HFFc6 (cell line): ENCODE data around the gene CERS6. TPM values are rescaled to one million over a fixed set of nuclear protein-coding genes. Genes with fewer than 3 reads are reported as not detected.

Experiments
- DNase-seq: peaks from one replicate; pipeline ENCODE4 v3.0.0-alpha.2; 2018
- H3K27ac Mint-ChIP-seq: 2 replicates; pipeline ENCODE4 v1.8.0; 2020; ENCODE audit warnings: mild to moderate bottlenecking, mixed read lengths
- H3K27me3 Mint-ChIP-seq: 2 replicates; pipeline ENCODE4 v1.8.0; 2021; ENCODE audit warnings: mild to moderate bottlenecking, moderate library complexity, mixed read lengths; ENCODE audit not compliant: insufficient read depth
- H3K36me3 Mint-ChIP-seq: 2 replicates; pipeline ENCODE4 v1.8.0; 2021; ENCODE audit warnings: low read depth, mixed read lengths
- H3K4me1 Mint-ChIP-seq: 2 replicates; pipeline ENCODE4 v1.8.0; 2020; ENCODE audit warnings: low read depth, mixed read lengths
- H3K4me3 Mint-ChIP-seq: 2 replicates; pipeline ENCODE4 v1.8.0; 2020; ENCODE audit warnings: mild to moderate bottlenecking, moderate library complexity, mixed read lengths
- H3K9me3 Mint-ChIP-seq: 2 replicates; pipeline ENCODE4 v1.8.0; 2020; ENCODE audit warnings: mild to moderate bottlenecking, mixed read lengths
- total RNA-seq, 6 experiments: library from RNA; stranded (reverse); fragmentation: NEBNext Ultra II Directional; extraction: Animal tissue kit (Norgen Biotek cat#: 25700); gene quantifications; 2 replicates in 1 of 6; 3 replicates in 5 of 6; pipeline ENCODE4 v1.2.3, GENCODE V29; 2021
- TF ChIP-seq, protein P1 (sequence below): fragments of 200-600 bp; sonication (generic); IDR thresholded peaks from 2 replicates; pipeline ENCODE4 v1.5.0; 2021; ENCODE audit warnings: antibody characterized with exemption, mild to moderate bottlenecking

CERS6 gene
- total RNA-seq, 6 experiments from 2014 or later = 6.2 to 9.9 (median 7.5) TPM

GRCh38 chr2:168555283-168555682 lies 99.2 kb downstream of the CERS6 start:
- H3K36me3 Mint-ChIP-seq = no peaks in the 10 kb centered on the region
- no peaks in the 10 kb centered on the region for H3K9me3 Mint-ChIP-seq
- DNase-seq = no peak
- TF ChIP-seq, protein P1, sequence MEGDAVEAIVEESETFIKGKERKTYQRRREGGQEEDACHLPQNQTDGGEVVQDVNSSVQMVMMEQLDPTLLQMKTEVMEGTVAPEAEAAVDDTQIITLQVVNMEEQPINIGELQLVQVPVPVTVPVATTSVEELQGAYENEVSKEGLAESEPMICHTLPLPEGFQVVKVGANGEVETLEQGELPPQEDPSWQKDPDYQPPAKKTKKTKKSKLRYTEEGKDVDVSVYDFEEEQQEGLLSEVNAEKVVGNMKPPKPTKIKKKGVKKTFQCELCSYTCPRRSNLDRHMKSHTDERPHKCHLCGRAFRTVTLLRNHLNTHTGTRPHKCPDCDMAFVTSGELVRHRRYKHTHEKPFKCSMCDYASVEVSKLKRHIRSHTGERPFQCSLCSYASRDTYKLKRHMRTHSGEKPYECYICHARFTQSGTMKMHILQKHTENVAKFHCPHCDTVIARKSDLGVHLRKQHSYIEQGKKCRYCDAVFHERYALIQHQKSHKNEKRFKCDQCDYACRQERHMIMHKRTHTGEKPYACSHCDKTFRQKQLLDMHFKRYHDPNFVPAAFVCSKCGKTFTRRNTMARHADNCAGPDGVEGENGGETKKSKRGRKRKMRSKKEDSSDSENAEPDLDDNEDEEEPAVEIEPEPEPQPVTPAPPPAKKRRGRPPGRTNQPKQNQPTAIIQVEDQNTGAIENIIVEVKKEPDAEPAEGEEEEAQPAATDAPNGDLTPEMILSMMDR = no peak
- no peak overlapping the region for H3K27ac Mint-ChIP-seq
- H3K4me1 Mint-ChIP-seq = no peaks in the 10 kb centered on the region
- H3K27me3 Mint-ChIP-seq = no peaks in the 10 kb centered on the region
- no peak overlapping the region for H3K4me3 Mint-ChIP-seq

- Mint-ChIP-seq H3K27me3 (no peaks in the 10 kb centered on the region), H3K4me3 (no peak overlapping the region), H3K9me3 (no peaks in the 10 kb centered on the region), H3K4me1 (no peaks in the 10 kb centered on the region), H3K27ac (no peak overlapping the region), H3K36me3 (no peaks in the 10 kb centered on the region)
- no peak for DNase-seq
- TF ChIP-seq, protein P1 = no peak
Measured at GRCh38 chr2:168559187-168559586, 103.1 kb downstream of the CERS6 start.

- Mint-ChIP-seq H3K27ac (no peak overlapping the region), H3K36me3 (no peaks in the 10 kb centered on the region), H3K4me1 (peaks cover 9% of the 10 kb centered on the region), H3K4me3 (no peak overlapping the region), H3K27me3 (no peaks in the 10 kb centered on the region), H3K9me3 (no peaks in the 10 kb centered on the region)
- TF ChIP-seq, protein P1 = no peak
- DNase-seq = no peak
Measured at GRCh38 chr2:168560817-168561499, 104.9 kb downstream of the CERS6 start.

DNA sequence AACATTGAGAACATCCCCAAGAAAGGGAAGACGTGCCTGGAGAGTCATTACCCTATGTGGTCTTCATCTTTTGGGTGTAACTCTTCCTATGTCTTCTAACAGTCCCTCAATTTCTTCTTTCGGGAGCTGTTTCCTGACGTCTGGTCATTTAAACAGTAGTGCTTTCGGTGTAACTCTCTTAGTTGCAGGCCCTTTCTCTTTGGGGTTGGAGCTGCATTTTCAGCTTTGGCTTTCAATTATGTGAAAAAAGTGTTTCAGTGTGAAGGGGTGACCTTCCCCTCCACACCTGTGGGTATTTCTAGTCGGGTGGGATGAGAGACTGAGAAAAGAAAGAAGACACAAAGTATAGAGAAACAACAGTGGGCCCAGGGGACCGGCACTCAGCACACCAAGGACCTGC lies 105.9 kb downstream of the CERS6 start:
- H3K4me3 Mint-ChIP-seq = no peak overlapping the region
- TF ChIP-seq, protein P1 = no peak
- peaks cover 9% of the 10 kb centered on the region for H3K4me1 Mint-ChIP-seq
- no peaks in the 10 kb centered on the region for H3K27me3 Mint-ChIP-seq
- no peak for DNase-seq
- no peaks in the 10 kb centered on the region for H3K9me3 Mint-ChIP-seq
- H3K27ac Mint-ChIP-seq = no peak overlapping the region
- H3K36me3 Mint-ChIP-seq = no peaks in the 10 kb centered on the region

- Mint-ChIP-seq H3K27ac (no peak overlapping the region), H3K9me3 (no peaks in the 10 kb centered on the region), H3K4me3 (no peak overlapping the region), H3K27me3 (no peaks in the 10 kb centered on the region), H3K4me1 (peaks cover 9% of the 10 kb centered on the region), H3K36me3 (no peaks in the 10 kb centered on the region)
- TF ChIP-seq, protein P1 = no peak
- DNase-seq = no peak
Measured at GRCh38 chr2:168562971-168563370, 106.9 kb downstream of the CERS6 start.
